H1 (cell line): ENCODE data around the gene ABTB1. TPM values are rescaled to one million over a fixed set of nuclear protein-coding genes. Genes with fewer than 3 reads are reported as not detected.

Source experiments
- BACH1 ChIP-seq: IDR thresholded peaks from 2 replicates; pipeline ENCODE4 v1.6.1; 2012; ENCODE audit warnings: low read length, improper control_type of control experiment
- KDM1A ChIP-seq: fragments of 200-600, 300-600 bp; sonication (generic); IDR thresholded peaks from 2 replicates; pipeline ENCODE4 v1.7.1; 2016; ENCODE audit warnings: mild to moderate bottlenecking, low read length, borderline replicate concordance
- SP2 ChIP-seq: IDR thresholded peaks from 2 replicates; pipeline ENCODE4 v1.6.1; 2012; ENCODE audit warnings: mild to moderate bottlenecking, low read length, inconsistent platforms
- polyA plus RNA-seq, 7 experiments: library from polyadenylated mRNA; depleted of rRNA in 3 of 7; stranded (reverse) in 5 of 7; unstranded in 2 of 7; fragments of >200 nt in 5 of 7; fragments of 200-250 nt in 2 of 7; gene quantifications; 1 replicate in 5 of 7; 2 replicates in 1 of 7; 4 replicates in 1 of 7; pipeline versions ENCODE4 v1.2.1 to v1.2.3, GENCODE V29; 2011 to 2013; ENCODE audit warnings: missing spikeins in 2 of 7, mixed read lengths in 2 of 7
- total RNA-seq: library from RNA; stranded (reverse); fragmentation: NEBNext Ultra II Directional; extraction: Animal tissue kit (Norgen Biotek cat#: 25700); gene quantifications from 2 replicates; pipeline ENCODE4 v1.2.1, GENCODE V29; 2021
- TF ChIP-seq, protein P1 (sequence below): fragments of 300-600 bp; sonication (generic); IDR thresholded peaks from 2 replicates; pipeline ENCODE4 v1.7.1; 2012; ENCODE audit warnings: low read length, moderate library complexity, mild to moderate bottlenecking, inconsistent platforms; ENCODE audit not compliant: insufficient replicate concordance
- TF ChIP-seq, protein P2 (sequence below): IDR thresholded peaks from 2 replicates; pipeline ENCODE4 v1.6.1; 2011; ENCODE audit warnings: low read depth, mild to moderate bottlenecking, low read length; ENCODE audit not compliant: insufficient read depth

ABTB1 gene
- total and polyA plus RNA-seq, 2 of the 8 experiments (the other 6 are each of a cell fraction or from before 2014, with no cell fraction given): 7.1 to 9.4 TPM

- TF ChIP-seq, protein P1, sequence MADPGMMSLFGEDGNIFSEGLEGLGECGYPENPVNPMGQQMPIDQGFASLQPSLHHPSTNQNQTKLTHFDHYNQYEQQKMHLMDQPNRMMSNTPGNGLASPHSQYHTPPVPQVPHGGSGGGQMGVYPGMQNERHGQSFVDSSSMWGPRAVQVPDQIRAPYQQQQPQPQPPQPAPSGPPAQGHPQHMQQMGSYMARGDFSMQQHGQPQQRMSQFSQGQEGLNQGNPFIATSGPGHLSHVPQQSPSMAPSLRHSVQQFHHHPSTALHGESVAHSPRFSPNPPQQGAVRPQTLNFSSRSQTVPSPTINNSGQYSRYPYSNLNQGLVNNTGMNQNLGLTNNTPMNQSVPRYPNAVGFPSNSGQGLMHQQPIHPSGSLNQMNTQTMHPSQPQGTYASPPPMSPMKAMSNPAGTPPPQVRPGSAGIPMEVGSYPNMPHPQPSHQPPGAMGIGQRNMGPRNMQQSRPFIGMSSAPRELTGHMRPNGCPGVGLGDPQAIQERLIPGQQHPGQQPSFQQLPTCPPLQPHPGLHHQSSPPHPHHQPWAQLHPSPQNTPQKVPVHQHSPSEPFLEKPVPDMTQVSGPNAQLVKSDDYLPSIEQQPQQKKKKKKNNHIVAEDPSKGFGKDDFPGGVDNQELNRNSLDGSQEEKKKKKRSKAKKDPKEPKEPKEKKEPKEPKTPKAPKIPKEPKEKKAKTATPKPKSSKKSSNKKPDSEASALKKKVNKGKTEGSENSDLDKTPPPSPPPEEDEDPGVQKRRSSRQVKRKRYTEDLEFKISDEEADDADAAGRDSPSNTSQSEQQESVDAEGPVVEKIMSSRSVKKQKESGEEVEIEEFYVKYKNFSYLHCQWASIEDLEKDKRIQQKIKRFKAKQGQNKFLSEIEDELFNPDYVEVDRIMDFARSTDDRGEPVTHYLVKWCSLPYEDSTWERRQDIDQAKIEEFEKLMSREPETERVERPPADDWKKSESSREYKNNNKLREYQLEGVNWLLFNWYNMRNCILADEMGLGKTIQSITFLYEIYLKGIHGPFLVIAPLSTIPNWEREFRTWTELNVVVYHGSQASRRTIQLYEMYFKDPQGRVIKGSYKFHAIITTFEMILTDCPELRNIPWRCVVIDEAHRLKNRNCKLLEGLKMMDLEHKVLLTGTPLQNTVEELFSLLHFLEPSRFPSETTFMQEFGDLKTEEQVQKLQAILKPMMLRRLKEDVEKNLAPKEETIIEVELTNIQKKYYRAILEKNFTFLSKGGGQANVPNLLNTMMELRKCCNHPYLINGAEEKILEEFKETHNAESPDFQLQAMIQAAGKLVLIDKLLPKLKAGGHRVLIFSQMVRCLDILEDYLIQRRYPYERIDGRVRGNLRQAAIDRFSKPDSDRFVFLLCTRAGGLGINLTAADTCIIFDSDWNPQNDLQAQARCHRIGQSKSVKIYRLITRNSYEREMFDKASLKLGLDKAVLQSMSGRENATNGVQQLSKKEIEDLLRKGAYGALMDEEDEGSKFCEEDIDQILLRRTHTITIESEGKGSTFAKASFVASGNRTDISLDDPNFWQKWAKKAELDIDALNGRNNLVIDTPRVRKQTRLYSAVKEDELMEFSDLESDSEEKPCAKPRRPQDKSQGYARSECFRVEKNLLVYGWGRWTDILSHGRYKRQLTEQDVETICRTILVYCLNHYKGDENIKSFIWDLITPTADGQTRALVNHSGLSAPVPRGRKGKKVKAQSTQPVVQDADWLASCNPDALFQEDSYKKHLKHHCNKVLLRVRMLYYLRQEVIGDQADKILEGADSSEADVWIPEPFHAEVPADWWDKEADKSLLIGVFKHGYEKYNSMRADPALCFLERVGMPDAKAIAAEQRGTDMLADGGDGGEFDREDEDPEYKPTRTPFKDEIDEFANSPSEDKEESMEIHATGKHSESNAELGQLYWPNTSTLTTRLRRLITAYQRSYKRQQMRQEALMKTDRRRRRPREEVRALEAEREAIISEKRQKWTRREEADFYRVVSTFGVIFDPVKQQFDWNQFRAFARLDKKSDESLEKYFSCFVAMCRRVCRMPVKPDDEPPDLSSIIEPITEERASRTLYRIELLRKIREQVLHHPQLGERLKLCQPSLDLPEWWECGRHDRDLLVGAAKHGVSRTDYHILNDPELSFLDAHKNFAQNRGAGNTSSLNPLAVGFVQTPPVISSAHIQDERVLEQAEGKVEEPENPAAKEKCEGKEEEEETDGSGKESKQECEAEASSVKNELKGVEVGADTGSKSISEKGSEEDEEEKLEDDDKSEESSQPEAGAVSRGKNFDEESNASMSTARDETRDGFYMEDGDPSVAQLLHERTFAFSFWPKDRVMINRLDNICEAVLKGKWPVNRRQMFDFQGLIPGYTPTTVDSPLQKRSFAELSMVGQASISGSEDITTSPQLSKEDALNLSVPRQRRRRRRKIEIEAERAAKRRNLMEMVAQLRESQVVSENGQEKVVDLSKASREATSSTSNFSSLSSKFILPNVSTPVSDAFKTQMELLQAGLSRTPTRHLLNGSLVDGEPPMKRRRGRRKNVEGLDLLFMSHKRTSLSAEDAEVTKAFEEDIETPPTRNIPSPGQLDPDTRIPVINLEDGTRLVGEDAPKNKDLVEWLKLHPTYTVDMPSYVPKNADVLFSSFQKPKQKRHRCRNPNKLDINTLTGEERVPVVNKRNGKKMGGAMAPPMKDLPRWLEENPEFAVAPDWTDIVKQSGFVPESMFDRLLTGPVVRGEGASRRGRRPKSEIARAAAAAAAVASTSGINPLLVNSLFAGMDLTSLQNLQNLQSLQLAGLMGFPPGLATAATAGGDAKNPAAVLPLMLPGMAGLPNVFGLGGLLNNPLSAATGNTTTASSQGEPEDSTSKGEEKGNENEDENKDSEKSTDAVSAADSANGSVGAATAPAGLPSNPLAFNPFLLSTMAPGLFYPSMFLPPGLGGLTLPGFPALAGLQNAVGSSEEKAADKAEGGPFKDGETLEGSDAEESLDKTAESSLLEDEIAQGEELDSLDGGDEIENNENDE: no peak
- TF ChIP-seq KDM1A (no peak), BACH1 (no peak), SP2 (no peak)
- TF ChIP-seq, protein P2, sequence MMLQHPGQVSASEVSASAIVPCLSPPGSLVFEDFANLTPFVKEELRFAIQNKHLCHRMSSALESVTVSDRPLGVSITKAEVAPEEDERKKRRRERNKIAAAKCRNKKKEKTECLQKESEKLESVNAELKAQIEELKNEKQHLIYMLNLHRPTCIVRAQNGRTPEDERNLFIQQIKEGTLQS: no peak
Observed at GRCh38 chr3:127672429-127673190, at the start of gene ABTB1 (continued).
